CD4-positive, alpha-beta T cell treated with Interferon alpha-2 for 1 hour (primary cell): ENCODE measurements around the gene TTF2.
"Not testable (repeated sequence)": the region's sequence is repeated elsewhere in the genome, so short reads cannot be mapped to it uniquely, and the experiment has no call there.

Experiments used
- DNase-seq, 2 donors: peaks; one replicate each; pipeline ENCODE4 v3.0.0-alpha.2; 2020 to 2022

The TTF2 gene

GRCh38 chr1:117094841-117095604, 34.9 kb downstream of the TTF2 start:
- no peak for DNase-seq

- no peak for DNase-seq
Observed at GRCh38 chr1:117096951-117097408, 36.9 kb downstream of the TTF2 start.

- no peak for DNase-seq
Observed at GRCh38 chr1:117097443-117097842, 37.3 kb downstream of the TTF2 start.

- no peak for DNase-seq
Observed at GRCh38 chr1:117098287-117098890, 38.3 kb downstream of the TTF2 start.

- DNase-seq: no peak
Observed at GRCh38 chr1:117101334-117101733, 41.2 kb downstream of the TTF2 start.

- DNase-seq: not testable (repeated sequence)
Observed at GRCh38 chr1:117101858-117102257, 41.7 kb downstream of the TTF2 start.

- no peak for DNase-seq
Observed at GRCh38 chr1:117104986-117105385, 44.9 kb downstream of the TTF2 start.

- DNase-seq: no peak
Observed at GRCh38 chr1:117105722-117106121, 45.6 kb downstream of the TTF2 start.

GRCh38 chr1:117106478-117106877, 46.4 kb downstream of the TTF2 start:
- DNase-seq: no peak

GRCh38 chr1:117107364-117107763, 47.2 kb downstream of the TTF2 start:
- DNase-seq: no peak

- no peak for DNase-seq
Observed at GRCh38 chr1:117110774-117111173, 50.6 kb downstream of the TTF2 start.

- no peak for DNase-seq
Observed at GRCh38 chr1:117112047-117112717, 52.1 kb downstream of the TTF2 start.

GRCh38 chr1:117113199-117113598, 53.1 kb downstream of the TTF2 start:
- no peak for DNase-seq

GRCh38 chr1:117114877-117115276, 54.8 kb downstream of the TTF2 start:
- DNase-seq: no peak

- no peak for DNase-seq
Observed at GRCh38 chr1:117116090-117116783, 56.1 kb downstream of the TTF2 start.

GRCh38 chr1:117116784-117117130, 56.6 kb downstream of the TTF2 start:
- no peak for DNase-seq

GRCh38 chr1:117117697-117118096, 57.6 kb downstream of the TTF2 start:
- DNase-seq: no peak

GRCh38 chr1:117118137-117118536, 58.0 kb downstream of the TTF2 start:
- no peak for DNase-seq

- not testable (repeated sequence) for DNase-seq
Observed at GRCh38 chr1:117119144-117119543, 59.0 kb downstream of the TTF2 start.

- no peak for DNase-seq
Observed at GRCh38 chr1:117120774-117121588, 60.9 kb downstream of the TTF2 start.

- peak; percentile 85 to 89 for DNase-seq
Observed at GRCh38 chr1:117121589-117122329, 61.6 kb downstream of the TTF2 start, which contains the start of gene TRIM45. TSS of gene TRIM45 (minus strand) at chr1:117121749. CDS start at chr1:117121201, 548 bp downstream.
